GM18907 (cell line): ENCODE results near the gene MOSMO.

Experiments used
- ATAC-seq: cut with Tn5 transposase; IDR thresholded peaks from one replicate; pipeline ENCODE4 v1.9.1; 2021; ENCODE audit warnings: mild to moderate bottlenecking, moderate library complexity; ENCODE audit not compliant: unreplicated experiment

Gene MOSMO

DNA sequence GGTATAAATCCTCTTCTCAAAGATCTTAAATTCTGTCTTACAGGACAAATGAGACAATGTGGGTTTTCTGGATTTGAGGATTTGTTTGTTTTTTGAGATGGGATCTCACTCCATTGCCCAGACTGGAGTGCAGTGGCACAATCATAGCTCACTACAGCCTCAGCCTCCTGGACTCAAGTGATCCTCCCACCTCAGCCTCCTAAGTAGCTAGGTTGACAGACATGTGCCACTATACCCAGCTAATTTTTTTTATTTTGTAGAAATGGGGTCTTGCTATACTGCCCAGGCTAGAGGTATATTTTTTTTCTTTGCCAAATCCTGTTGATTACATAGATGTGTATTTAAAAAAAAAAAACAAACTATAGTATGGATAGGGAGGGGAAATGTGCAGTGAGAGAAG is 122.6 kb downstream of the MOSMO start:
- no peak for ATAC-seq

DNA sequence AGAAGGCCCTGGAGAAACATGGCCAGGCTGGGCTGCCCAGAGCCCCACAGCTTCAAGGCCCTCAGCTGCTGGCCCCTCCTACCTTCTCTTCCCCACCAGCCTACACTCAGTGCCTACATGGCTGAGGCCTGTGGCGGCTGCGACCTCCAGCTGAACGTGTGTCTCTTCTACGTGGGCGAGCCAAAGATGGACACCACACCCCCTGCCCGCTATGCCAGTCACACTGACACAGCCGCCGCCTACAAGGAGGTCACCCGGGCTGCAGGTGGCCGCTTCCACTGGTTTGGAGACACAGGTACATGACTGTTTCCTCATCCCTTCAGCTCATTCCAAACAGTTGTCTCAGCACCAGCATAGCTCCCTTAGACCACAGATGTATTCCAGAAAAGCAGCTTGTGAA is 124.9 kb downstream of the MOSMO start:
- no peak for ATAC-seq
